Embryonic facial prominence (tissue), 1 donor: ENCODE measurements around the gene IYD.

Source experiments
- DNase-seq: peaks from one replicate; pipeline ENCODE4 v3.0.0-alpha.2; 2016; ENCODE audit errors: extremely low spot score

IYD gene

GRCh38 chr6:150368762-150369161 lies at the start of gene IYD:
Gene IYD, plus strand, starts transcription at chr6:150369012. Its CDS starts 20 bp downstream, at chr6:150369032.
- no peak for DNase-seq

- no peak for DNase-seq
Measured at GRCh38 chr6:150319924-150320323, 48.9 kb upstream of the IYD start.

GRCh38 chr6:150320442-150320841 lies 48.4 kb upstream of the IYD start:
- no peak for DNase-seq

GRCh38 chr6:150322466-150322871 lies 46.3 kb upstream of the IYD start:
- no peak for DNase-seq

- no peak for DNase-seq
Measured at GRCh38 chr6:150323205-150323604, 45.6 kb upstream of the IYD start.

- no peak for DNase-seq
Measured at GRCh38 chr6:150324044-150324443, 44.8 kb upstream of the IYD start.

GRCh38 chr6:150325066-150325772 lies 43.6 kb upstream of the IYD start:
- DNase-seq, result no peak

- DNase-seq, result no peak
Measured at GRCh38 chr6:150327117-150327774, 41.6 kb upstream of the IYD start.

- no peak for DNase-seq
Measured at GRCh38 chr6:150328744-150329405, 39.9 kb upstream of the IYD start.

GRCh38 chr6:150331344-150331743 lies 37.5 kb upstream of the IYD start:
- no peak for DNase-seq

- DNase-seq, result no peak
Measured at GRCh38 chr6:150332939-150333584, 35.8 kb upstream of the IYD start.

GRCh38 chr6:150333585-150333941 lies 35.2 kb upstream of the IYD start:
- DNase-seq, result no peak

GRCh38 chr6:150334790-150335783 lies 33.7 kb upstream of the IYD start:
- DNase-seq, result peak; percentile 67

GRCh38 chr6:150336299-150336698 lies 32.5 kb upstream of the IYD start:
- DNase-seq, result no peak

- DNase-seq, result no peak
Measured at GRCh38 chr6:150336708-150337107, 32.1 kb upstream of the IYD start.

GRCh38 chr6:150342126-150342525 lies 26.7 kb upstream of the IYD start:
- DNase-seq, result no peak

- DNase-seq, result no peak
Measured at GRCh38 chr6:150343434-150343833, 25.4 kb upstream of the IYD start.

GRCh38 chr6:150345781-150346180 lies 23.0 kb upstream of the IYD start:
- DNase-seq, result no peak

GRCh38 chr6:150346346-150346745 lies 22.5 kb upstream of the IYD start:
- no peak for DNase-seq

- DNase-seq, result no peak
Measured at GRCh38 chr6:150347845-150348244, 21.0 kb upstream of the IYD start.

- DNase-seq, result no peak
Measured at GRCh38 chr6:150349546-150349945, 19.3 kb upstream of the IYD start.
